K562 (cell line): Measurements from ENCODE around the gene FASTK. TPM values are rescaled to one million over a fixed set of nuclear protein-coding genes. Genes with fewer than 3 reads are reported as not detected.

Source experiments
- AFF4 ChIP-seq: sonication (generic); formaldehyde crosslinking; IDR thresholded peaks from 2 replicates; pipeline ENCODE4 v1.8.0; 2023; ENCODE audit warnings: mild to moderate bottlenecking, missing genetic modification reagents
- ATF1 ChIP-seq, 2 experiments: fragments of 450-650 bp in 1 of 2; IDR thresholded peaks; 2 replicates each; pipeline ENCODE4 v1.6.1; 2016; ENCODE audit warnings: missing compliant biosample characterization in 1 of 2, missing genetic modification characterization in 1 of 2
- CHD1 ChIP-seq: fragments of 200-600 bp; sonication (generic); IDR thresholded peaks from one replicate; pipeline ENCODE4 v1.6.1; 2012; ENCODE audit warnings: mild to moderate bottlenecking, moderate library complexity, low read length, inconsistent platforms
- FOS ChIP-seq: IDR thresholded peaks from 3 replicates; pipeline ENCODE4 v1.6.1; 2011; ENCODE audit not compliant: insufficient read length; ENCODE audit errors: extremely low read depth
- FOXA1 ChIP-seq: fragments of 450-650 bp; IDR thresholded peaks from 2 replicates; pipeline ENCODE4 v1.6.1; 2016; ENCODE audit warnings: mild to moderate bottlenecking, borderline replicate concordance
- JUND ChIP-seq, 2 experiments: IDR thresholded peaks; 2 replicates in 1 of 2; 3 replicates in 1 of 2; pipeline ENCODE4 v1.6.1; 2011; ENCODE audit warnings: borderline replicate concordance in 2 of 2, low read depth in 2 of 2, low read length in 2 of 2, improper control_type of control experiment in 1 of 2, missing biosample characterization in 1 of 2, missing genetic modification characterization in 1 of 2, missing genetic modification reagents in 1 of 2
- MLLT1 ChIP-seq, 2 experiments: fragments of 450-650 bp; IDR thresholded peaks; 2 replicates each; pipeline ENCODE4 v1.6.1; 2016
- NFIC ChIP-seq: fragments of 450-650 bp; IDR thresholded peaks from 2 replicates; pipeline ENCODE4 v1.6.1; 2017; ENCODE audit warnings: mild to moderate bottlenecking, inconsistent platforms
- PHTF2 ChIP-seq: fragments of 250-450 bp; sonication (Bioruptor Pico); IDR thresholded peaks from 2 replicates; pipeline ENCODE4 v1.5.0; 2021; ENCODE audit warnings: mild to moderate bottlenecking
- POU5F1 ChIP-seq: fragments of 150-350 bp; IDR thresholded peaks from 2 replicates; pipeline ENCODE4 v1.6.1; 2014; ENCODE audit warnings: borderline replicate concordance, low read length, low read depth, mild to moderate bottlenecking; ENCODE audit not compliant: partially characterized antibody
- PTBP1 ChIP-seq: fragments of 200-400 bp; formaldehyde crosslinking; IDR thresholded peaks from 2 replicates; pipeline ENCODE4 v1.6.1; 2017; ENCODE audit warnings: low read depth, low read length
- RB1 ChIP-seq: fragments of 450-650 bp; IDR thresholded peaks from 2 replicates; pipeline ENCODE4 v1.6.1; 2017; ENCODE audit warnings: low read depth, mild to moderate bottlenecking
- RERE ChIP-seq: sonication (generic); formaldehyde crosslinking; IDR thresholded peaks from 2 replicates; pipeline ENCODE4 v1.8.0; 2023; ENCODE audit warnings: missing genetic modification reagents, mild to moderate bottlenecking, borderline replicate concordance
- XRCC5 ChIP-seq: fragments of 200-400 bp; formaldehyde crosslinking; IDR thresholded peaks from 2 replicates; pipeline ENCODE4 v1.6.1; 2017; ENCODE audit warnings: low read depth, mild to moderate bottlenecking, low read length
- polyA plus RNA-seq, 8 experiments: library from polyadenylated mRNA; depleted of rRNA in 4 of 8; stranded (reverse) in 5 of 8; unstranded in 3 of 8; fragments of >200 nt; fragmentation: Nextera tagmentation in 2 of 8; fragmentation: Illumina TruSeq in 1 of 8; extraction: Ambion mirVana in 2 of 8; extraction: Trizol in 1 of 8; gene quantifications; 2 replicates each; pipeline versions ENCODE4 v1.2.1 to v1.2.3, GENCODE V29; 2011 to 2014; ENCODE audit warnings: inconsistent platforms in 1 of 8, missing spikeins in 1 of 8
- total RNA-seq, 7 experiments: library from RNA; depleted of rRNA in 6 of 7; stranded (reverse); fragments of >200 nt in 6 of 7; fragmentation: Illumina TruSeq in 2 of 7; extraction: Trizol in 2 of 7; gene quantifications; 2 replicates each; pipeline versions ENCODE4 v1.2.1 to v1.2.3, GENCODE V29; 2011 to 2021; ENCODE audit warnings: low replicate concordance in 1 of 7

The FASTK gene
- total and polyA plus RNA-seq, 9 of the 15 experiments (the other 6 are each of a cell fraction or from before 2014, with no cell fraction given) = 0.51 to 150 (median 48.2) TPM

GRCh38 chr7:151086802-151087244 lies 6.2 kb upstream of the FASTK start (continued):
- TF ChIP-seq ATF1 (CRISPR knock-in tag; IDR thresholded peaks at IDR 0.05) (no peak), ATF1 (tag; IDR thresholded peaks at IDR 0.05) (no peak), MLLT1 (IDR thresholded peaks at IDR 0.05) (0 out of 4 replicates have a peak, but pooled peaks of 1 of the 2 experiments have one; percentile 67), PHTF2 (CRISPR knock-in tag) (no peak), FOXA1 (no peak), XRCC5 (no peak), JUND (IDR thresholded peaks at IDR 0.05; ENCODE audit: borderline replicate concordance, low read depth, low read length) (peak; percentile 10; the same call in 1 of the 2 replicates), JUND (tag; IDR thresholded peaks at IDR 0.05; ENCODE audit: borderline replicate concordance, low read depth, low read length) (no peak), FOS (no peak), NFIC (peak; percentile 5; the same call in 1 of the 2 replicates), RERE (0 out of 2 replicates have a peak, but pooled peaks have one; percentile 20), PTBP1 (0 out of 2 replicates have a peak, but pooled peaks have one; percentile 11), POU5F1 (no peak), RB1 (peak; percentile 14; the same call in 1 of the 2 replicates), CHD1 (peak; percentile 92), AFF4 (CRISPR knock-in tag) (0 out of 2 replicates have a peak, but pooled peaks have one; percentile 54)
